Body of pancreas (tissue), 4 donors: ENCODE data around the gene TCEAL5. TPM values are rescaled to one million over a fixed set of nuclear protein-coding genes. Genes with fewer than 3 reads are reported as not detected.
A peak's percentile ranks its signal among the peaks of the same experiment; 100 is the strongest.

ENCODE experiments used
- ATAC-seq: fragments of 150-250 bp; one replicate; pipeline ENCODE4 v1.9.1; 2016
- DNase-seq, 4 donors: peaks; one replicate each; pipeline ENCODE4 v3.0.0-alpha.2; 2019
- H3K27ac ChIP-seq, 4 donors: fragments of 200-600 bp; sonication (generic); 1 replicate in 3 of 4; 2 replicates in 1 of 4; pipeline versions ENCODE4 v1.5.1 to v1.6.1; 2016 to 2019; ENCODE audit warnings: mild to moderate bottlenecking in 1 of 4, mixed read lengths in 1 of 4, moderate library complexity in 1 of 4
- H3K27me3 ChIP-seq, 2 donors: fragments of 200-600 bp; sonication (generic); one replicate each; pipeline ENCODE4 v1.6.0; 2016; ENCODE audit warnings: mild to moderate bottlenecking in 1 of 2
- H3K36me3 ChIP-seq, 2 donors: fragments of 200-600 bp; sonication (generic); replicated peaks in 1 of 2; 2 replicates each; pipeline ENCODE4 v1.5.1; 2016; ENCODE audit warnings: low read depth in 2 of 2; ENCODE audit not compliant: insufficient read depth in 1 of 2
- H3K4me1 ChIP-seq: fragments of 200-600 bp; sonication (generic); one replicate; pipeline ENCODE4 v1.6.0; 2016
- H3K4me3 ChIP-seq, 2 donors: fragments of 200-600 bp; sonication (generic); 1 replicate in 1 of 2; 2 replicates in 1 of 2; pipeline ENCODE4 v1.5.1; 2016 to 2019
- H3K9me3 ChIP-seq, 3 donors: fragments of 200-600 bp; sonication (generic); 1 replicate in 2 of 3; 2 replicates in 1 of 3; pipeline ENCODE4 v1.5.1; 2016
- POLR2A ChIP-seq, 3 donors: fragments of 450-650 bp; IDR thresholded peaks; one replicate each; pipeline ENCODE4 v1.6.1; 2016; ENCODE audit warnings: antibody characterized with exemption in 3 of 3, mild to moderate bottlenecking in 2 of 3
- WGBS, 2 donors: methylation state at CpG; one replicate each; pipeline ENCODE4 v1.1.5; 2017; 5-methylcytosine and 5-hydroxymethylcytosine counted together
- intact Hi-C: fragments of 100-400 bp; cut with DNase I; formaldehyde crosslinking; loops from one replicate; pipeline ENCODE4 v1.15.1; 2023
- total RNA-seq, 2 donors: library from RNA; depleted of rRNA; stranded (reverse); fragments of >200 nt; gene quantifications; one replicate each; pipeline ENCODE4 v1.1.0, GENCODE V29; 2016
- TF ChIP-seq, protein P1 (sequence below), 7 experiments: fragments of 450-650 bp in 4 of 7; fragments of 200-600 bp in 3 of 7; sonication (generic) in 3 of 7; IDR thresholded peaks; one replicate each; pipeline ENCODE4 v1.5.1; 2016 to 2019; ENCODE audit warnings: antibody characterized with exemption in 7 of 7

Gene TCEAL5
- total RNA-seq, 2 donors from 2014 or later: not detected

DNA sequence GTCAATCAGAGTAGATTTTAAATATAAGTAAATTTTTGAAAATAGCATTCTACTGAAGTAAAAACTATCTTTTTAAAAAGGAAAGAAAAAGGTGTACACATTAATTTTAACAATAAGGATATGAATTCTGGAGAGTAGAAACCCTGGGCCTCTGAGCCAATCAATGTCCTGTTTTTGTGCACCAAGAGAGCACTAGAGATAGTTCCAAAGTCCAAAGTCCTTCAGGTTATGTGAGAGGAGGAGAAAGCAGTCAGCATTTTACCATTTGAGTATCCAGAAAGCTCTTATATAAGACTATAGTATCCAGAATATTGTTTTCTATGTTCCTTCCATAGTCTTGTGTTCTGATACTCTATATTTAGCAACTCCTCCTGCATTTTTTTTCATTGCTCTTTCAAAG, 18.3 kb downstream of the TCEAL5 start:
- Histone ChIP-seq H3K27ac (no peak overlapping the region), H3K27me3 (no peaks in the 10 kb centered on the region), H3K36me3 (no peaks in the 10 kb centered on the region), H3K9me3 (no peaks in the 10 kb centered on the region), H3K4me1 (no peaks in the 10 kb centered on the region), H3K4me3 (no peak overlapping the region)
- no peak for ATAC-seq
- TF ChIP-seq POLR2A (IDR thresholded peaks at IDR 0.05): no peak
- TF ChIP-seq, protein P1, sequence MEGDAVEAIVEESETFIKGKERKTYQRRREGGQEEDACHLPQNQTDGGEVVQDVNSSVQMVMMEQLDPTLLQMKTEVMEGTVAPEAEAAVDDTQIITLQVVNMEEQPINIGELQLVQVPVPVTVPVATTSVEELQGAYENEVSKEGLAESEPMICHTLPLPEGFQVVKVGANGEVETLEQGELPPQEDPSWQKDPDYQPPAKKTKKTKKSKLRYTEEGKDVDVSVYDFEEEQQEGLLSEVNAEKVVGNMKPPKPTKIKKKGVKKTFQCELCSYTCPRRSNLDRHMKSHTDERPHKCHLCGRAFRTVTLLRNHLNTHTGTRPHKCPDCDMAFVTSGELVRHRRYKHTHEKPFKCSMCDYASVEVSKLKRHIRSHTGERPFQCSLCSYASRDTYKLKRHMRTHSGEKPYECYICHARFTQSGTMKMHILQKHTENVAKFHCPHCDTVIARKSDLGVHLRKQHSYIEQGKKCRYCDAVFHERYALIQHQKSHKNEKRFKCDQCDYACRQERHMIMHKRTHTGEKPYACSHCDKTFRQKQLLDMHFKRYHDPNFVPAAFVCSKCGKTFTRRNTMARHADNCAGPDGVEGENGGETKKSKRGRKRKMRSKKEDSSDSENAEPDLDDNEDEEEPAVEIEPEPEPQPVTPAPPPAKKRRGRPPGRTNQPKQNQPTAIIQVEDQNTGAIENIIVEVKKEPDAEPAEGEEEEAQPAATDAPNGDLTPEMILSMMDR (IDR thresholded peaks at IDR 0.05): no peak
- DNase-seq: no peak
- intact Hi-C loops: no loop called here

DNA sequence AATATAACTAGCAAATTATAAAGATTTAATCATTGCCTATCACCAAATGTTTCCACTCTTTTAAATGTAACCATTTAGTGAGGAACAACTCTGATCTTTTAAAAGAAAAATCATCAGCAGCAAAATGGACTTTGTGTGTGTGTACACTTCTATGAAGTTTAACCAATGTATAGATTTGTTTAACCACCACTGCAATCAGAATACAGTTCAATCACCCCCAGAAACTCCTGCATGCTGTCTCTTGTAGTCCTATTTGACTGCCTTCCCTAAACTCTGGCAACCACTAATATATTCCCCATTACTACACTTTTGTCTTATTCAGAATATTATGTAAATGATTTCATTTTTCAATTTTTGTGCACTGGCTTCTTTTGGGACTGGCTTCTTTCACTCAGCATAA, 19.9 kb downstream of the TCEAL5 start:
- H3K36me3 ChIP-seq: no peaks in the 10 kb centered on the region
- H3K4me3 ChIP-seq: no peak overlapping the region
- no peak for DNase-seq
- no peaks in the 10 kb centered on the region for H3K4me1 ChIP-seq
- no peaks in the 10 kb centered on the region for H3K9me3 ChIP-seq
- no peak for TF ChIP-seq POLR2A (IDR thresholded peaks at IDR 0.05)
- TF ChIP-seq, protein P1 (IDR thresholded peaks at IDR 0.05): no peak
- intact Hi-C loops: no loop called here
- H3K27me3 ChIP-seq: no peaks in the 10 kb centered on the region
- H3K27ac ChIP-seq: no peak overlapping the region
- no peak for ATAC-seq

DNA sequence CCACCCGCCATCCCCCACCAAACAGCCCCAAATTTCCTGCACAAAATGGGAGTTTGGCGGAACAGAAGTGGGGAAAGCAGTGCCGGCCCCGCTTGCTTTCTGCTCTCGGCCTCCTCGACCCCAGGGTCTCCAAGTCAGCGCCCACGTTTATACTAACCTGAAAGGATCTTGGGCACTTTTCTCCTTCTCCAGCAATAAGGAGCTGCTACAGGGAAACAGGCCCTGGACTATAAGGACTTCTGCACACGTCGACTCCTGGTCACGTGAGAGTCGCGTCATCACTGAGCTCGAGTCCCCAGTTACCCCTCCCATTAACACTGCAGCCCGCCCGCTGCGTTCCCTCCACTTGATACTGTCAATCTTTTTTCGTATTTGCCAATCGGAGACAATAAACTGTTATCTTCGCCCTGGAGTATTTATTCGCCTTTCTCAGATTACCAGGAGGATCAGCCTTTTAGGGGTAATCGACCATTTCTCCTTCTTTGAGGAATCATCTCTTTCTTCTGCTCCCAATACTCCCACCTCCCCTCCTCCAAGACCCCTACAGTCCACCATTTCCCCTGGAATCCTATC, 21.5 kb downstream of the TCEAL5 start, which contains the start of gene TCEAL8:
Gene TCEAL8 (minus strand): TSS at position 235 of the 573 bp plus-strand sequence. CDS start 1,176 bp downstream, outside the sequence.
- peak; percentile 27 to 79 (median 72) for TF ChIP-seq POLR2A (IDR thresholded peaks at IDR 0.05)
- TF ChIP-seq, protein P1 (IDR thresholded peaks at IDR 0.05): no peak
- H3K27me3 ChIP-seq: no peaks in the 10 kb centered on the region
- H3K27ac ChIP-seq: peak within 1 kb of the TSS; percentile 59 to 90 (median 78)
- H3K4me3 ChIP-seq: peak within 1 kb of the TSS; percentile 38 to 43
- DNase-seq (peak; percentile 75 to 85 (median 82)), ATAC-seq (peak; percentile 99)
- no peaks in the 10 kb centered on the region for H3K4me1 ChIP-seq
- 0% methylated on average over 19 to 22 of the region's 22 CpGs for WGBS, 2 donors
- H3K9me3 ChIP-seq: no peaks in the 10 kb centered on the region
- H3K36me3 ChIP-seq: no peaks in the 10 kb centered on the region
- intact Hi-C loops: no loop called here

DNA sequence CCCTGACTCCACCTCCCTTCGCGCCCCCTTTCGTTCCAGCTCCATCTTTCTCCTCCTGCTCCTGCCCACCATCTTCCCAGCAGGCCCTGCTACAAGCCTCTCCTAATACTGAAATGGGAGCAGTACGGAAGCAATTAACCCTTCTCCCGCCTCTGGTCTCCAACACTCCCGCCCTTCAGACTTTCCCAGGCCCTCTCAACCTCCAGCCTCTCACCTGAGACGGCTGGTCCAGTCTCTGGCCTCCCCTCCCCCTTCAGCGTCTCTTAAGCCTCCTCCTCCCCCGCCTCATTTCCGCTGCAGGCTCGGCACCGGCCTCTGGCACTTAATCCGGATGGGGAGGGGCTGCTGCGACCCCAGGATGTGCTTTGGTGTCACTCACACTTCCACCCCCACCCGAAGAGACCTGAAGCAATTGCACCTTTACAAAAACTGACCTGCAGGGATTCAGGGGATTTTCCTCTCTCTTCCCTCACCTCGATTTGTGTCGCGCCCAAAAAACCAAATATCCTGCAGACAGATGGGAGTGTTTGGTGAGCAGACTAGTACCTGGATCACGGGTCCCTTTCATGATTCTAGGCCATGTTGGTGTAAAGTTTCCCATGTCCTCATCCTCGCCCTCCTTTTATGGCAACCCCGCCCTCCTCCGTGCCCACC, 22.3 kb downstream of the TCEAL5 start:
- WGBS, 2 donors: 1% methylated on average over 19 to 22 of the region's 22 CpGs
- ATAC-seq: peak; percentile 56
- H3K27me3 ChIP-seq: no peaks in the 10 kb centered on the region
- peak overlapping the region; percentile 59 to 90 (median 78) for H3K27ac ChIP-seq
- no peaks in the 10 kb centered on the region for H3K36me3 ChIP-seq
- DNase-seq: peak; percentile 30 to 69 (median 58)
- H3K4me1 ChIP-seq: no peaks in the 10 kb centered on the region
- TF ChIP-seq, protein P1 (IDR thresholded peaks at IDR 0.05): no peak
- TF ChIP-seq POLR2A (IDR thresholded peaks at IDR 0.05): no peak
- intact Hi-C loops: no loop called here
- peak overlapping the region; percentile 38 to 43 for H3K4me3 ChIP-seq
- H3K9me3 ChIP-seq: no peaks in the 10 kb centered on the region

DNA sequence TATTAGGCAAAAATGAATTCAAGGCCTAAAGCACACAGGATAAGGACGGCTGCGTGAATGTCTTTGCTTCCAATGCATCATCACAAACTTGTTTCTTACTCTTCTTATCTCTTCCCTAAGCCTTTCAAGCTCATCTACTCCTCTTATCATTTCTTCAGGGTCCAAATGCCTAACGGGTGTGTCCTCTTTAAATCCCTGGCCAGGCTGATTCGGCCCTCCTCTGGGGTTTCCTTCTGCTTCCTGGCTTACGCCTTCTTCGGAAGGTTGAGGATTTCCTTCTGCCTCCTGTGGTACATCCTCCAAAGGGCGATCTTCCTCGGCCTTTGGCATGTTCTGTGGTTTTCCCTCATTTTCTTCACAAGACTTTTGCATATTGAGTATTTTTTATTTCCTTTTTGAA, 22.9 kb downstream of the TCEAL5 start:
- TF ChIP-seq, protein P1 (IDR thresholded peaks at IDR 0.05): no peak
- no peak for TF ChIP-seq POLR2A (IDR thresholded peaks at IDR 0.05)
- Histone ChIP-seq H3K9me3 (no peaks in the 10 kb centered on the region), H3K36me3 (no peaks in the 10 kb centered on the region), H3K27me3 (no peaks in the 10 kb centered on the region), H3K27ac (peak overlapping the region in 3 of 4 donors; percentile 75 to 90 (median 80)), H3K4me1 (no peaks in the 10 kb centered on the region), H3K4me3 (no peak overlapping the region)
- intact Hi-C loops: no loop called here
- ATAC-seq: no peak
- 22 to 28% methylated on average over 8 of the region's 8 CpGs for WGBS, 2 donors
- no peak for DNase-seq
